NCI-H345 (cell line): ENCODE results near the gene USP35.

Source experiments
- DNase-seq: peaks from one replicate; lab custom pipeline; 2025; lab: John Stamatoyannopoulos, UW

Gene USP35, protein sequence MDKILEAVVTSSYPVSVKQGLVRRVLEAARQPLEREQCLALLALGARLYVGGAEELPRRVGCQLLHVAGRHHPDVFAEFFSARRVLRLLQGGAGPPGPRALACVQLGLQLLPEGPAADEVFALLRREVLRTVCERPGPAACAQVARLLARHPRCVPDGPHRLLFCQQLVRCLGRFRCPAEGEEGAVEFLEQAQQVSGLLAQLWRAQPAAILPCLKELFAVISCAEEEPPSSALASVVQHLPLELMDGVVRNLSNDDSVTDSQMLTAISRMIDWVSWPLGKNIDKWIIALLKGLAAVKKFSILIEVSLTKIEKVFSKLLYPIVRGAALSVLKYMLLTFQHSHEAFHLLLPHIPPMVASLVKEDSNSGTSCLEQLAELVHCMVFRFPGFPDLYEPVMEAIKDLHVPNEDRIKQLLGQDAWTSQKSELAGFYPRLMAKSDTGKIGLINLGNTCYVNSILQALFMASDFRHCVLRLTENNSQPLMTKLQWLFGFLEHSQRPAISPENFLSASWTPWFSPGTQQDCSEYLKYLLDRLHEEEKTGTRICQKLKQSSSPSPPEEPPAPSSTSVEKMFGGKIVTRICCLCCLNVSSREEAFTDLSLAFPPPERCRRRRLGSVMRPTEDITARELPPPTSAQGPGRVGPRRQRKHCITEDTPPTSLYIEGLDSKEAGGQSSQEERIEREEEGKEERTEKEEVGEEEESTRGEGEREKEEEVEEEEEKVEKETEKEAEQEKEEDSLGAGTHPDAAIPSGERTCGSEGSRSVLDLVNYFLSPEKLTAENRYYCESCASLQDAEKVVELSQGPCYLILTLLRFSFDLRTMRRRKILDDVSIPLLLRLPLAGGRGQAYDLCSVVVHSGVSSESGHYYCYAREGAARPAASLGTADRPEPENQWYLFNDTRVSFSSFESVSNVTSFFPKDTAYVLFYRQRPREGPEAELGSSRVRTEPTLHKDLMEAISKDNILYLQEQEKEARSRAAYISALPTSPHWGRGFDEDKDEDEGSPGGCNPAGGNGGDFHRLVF

DNA sequence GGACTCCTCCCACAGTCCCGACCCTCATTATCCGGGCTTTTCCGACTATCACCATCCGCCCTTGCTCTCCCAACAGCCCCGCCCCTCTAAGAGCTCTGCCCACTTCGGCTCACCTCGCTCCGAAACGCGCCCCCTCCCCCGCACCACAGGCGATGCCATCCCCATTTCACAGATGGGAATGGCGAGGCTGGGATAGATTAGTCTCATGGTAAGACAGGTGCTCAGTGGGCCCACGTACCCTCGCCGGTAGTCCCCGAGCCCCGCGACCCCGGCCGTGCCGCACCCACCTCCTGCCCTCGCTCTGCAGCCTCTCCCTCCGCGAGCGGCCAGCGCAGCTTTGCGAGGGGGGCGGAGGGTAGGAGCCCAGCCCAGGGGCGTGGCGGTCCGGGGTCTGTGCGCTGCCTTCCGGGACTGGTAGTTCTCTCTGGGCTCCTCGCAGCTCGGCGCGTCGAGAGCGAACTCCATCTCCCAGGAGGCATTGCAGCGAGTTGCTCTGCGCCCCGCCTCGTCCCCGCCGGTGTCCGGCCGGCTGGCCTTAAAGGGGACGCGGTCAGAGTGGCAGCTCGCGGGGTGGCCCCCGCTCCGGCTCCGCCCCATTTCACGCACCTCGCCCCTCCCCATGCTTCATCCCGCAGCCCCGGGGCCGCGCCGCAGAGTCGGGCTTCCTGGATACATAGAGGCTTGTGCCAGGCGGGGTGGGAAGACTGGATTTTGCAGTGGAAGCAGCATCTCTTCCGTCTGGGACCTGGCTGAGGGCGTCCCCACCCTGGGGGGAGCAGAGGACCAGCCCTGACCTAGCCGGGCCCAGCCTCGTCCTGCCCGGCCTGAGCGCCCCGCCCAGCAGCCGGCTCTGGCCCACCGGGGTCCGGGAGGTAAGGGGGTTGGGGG lies at the start of gene USP35, which contains the start of gene KCTD21:
Gene USP35, plus strand, starts transcription at position 634 of the 888 bp plus-strand sequence. CDS start 7,327 bp downstream, outside the sequence.
Gene KCTD21, minus strand, starts transcription at position 341 of the 888 bp plus-strand sequence. CDS start 14,072 bp downstream, outside the sequence.
- DNase-seq, result peak; percentile 98

DNA sequence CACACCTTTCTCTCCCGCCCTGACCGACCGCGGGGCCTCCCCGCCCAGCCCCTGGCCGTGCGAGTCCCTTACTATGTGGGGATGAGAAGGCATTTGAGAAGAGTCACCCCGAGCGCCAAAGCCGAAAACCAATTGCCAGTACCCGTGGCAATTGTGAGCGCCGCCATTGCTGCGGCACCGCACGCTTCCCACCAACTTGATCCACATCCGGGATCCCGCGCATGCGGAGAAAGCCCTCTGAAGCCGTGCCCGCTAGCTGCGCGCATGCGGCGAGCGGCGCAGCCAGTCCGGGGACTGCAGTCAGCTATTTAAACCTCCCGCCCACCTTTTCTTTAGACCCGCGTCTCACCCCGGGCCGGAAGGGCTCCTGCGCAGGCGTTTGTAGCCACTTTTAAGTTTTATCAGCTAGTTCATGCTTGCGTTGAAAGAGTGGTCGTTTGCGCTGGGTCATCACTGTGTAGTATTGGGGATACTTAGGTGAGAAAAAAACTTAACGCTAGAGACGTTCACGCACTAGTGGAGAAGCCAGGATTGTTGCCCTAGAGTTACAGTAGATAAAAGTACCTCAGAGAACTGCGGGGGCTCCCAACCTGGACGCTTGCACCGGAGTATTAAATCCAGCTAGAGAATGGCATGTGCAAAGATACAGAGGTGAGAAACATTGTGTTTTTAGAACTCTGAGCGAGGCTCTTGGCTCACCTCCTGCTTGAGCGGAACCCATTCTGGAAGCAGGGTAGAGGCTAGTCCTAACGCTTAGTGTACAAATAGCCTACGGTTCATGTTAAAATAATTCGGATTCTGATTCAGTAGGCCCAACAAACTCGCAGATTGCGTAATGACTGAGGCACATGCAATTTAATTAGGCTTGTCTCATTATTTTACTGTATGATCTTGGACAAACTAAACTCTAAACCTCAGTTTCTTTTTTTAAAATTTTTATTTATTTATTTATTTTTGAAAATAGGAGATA lies 49.0 kb upstream of the USP35 start, which contains the start of gene ALG8:
Gene ALG8, minus strand, starts transcription at position 205 of the 970 bp plus-strand sequence. Its CDS starts 38 bp downstream, at position 167.
- peak; percentile 97 for DNase-seq

DNA sequence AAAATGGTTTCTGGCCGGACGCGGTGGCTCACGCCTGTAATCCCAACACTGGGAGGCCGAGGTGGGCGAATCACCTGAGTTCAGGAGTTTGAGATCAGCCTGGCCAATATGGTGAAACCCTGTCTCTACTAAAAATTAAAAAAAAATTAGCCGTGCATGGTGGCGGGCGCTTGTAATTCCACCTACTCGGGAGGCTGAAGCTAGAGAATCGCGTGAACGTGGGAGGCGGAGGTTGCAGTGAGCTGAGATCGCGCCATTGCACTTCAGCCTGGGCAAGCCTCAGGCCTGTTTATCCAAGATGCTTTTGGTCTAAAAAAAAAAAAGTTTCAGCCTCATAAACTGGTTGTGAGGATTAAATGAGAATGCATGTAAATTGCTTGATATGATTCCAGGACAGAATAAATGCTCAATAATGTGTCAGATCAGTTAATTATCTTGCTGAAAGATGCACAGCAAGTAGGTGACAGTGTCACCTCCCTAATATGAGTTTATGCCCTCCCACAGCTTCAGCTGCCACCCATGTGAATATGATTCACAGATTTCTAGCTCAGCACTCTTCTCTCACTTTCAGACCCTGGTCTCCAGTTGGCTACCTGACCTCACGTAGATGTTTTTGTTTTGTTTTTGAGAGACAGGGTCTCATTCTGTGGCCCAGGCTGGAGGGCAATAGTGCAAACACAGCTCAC lies 48.2 kb upstream of the USP35 start:
- DNase-seq, result no peak

DNA sequence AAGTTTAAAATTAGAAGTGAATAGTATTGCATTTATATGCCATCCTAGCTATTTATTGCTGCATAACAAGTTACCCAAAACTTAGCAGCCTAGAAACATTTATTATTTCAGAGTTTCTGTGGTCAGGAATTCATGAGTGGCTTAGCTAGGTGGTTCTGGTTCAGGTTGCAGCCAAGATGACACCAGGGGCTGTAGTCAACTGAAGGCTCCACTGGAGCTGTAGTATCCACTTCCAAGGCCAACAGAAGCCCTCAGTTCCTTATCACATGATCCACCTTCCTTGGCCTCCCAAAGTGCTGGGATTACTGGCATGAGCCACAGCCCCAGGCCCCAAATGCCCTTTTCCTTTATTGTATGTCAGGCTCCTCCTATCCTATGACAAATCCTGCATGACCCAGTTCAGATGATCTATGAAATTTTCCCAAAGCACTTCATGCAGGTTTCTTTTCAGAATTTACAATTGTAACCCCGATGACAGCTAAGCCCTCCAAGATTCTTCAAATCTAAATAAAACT lies 43.2 kb upstream of the USP35 start:
- DNase-seq, result no peak

DNA sequence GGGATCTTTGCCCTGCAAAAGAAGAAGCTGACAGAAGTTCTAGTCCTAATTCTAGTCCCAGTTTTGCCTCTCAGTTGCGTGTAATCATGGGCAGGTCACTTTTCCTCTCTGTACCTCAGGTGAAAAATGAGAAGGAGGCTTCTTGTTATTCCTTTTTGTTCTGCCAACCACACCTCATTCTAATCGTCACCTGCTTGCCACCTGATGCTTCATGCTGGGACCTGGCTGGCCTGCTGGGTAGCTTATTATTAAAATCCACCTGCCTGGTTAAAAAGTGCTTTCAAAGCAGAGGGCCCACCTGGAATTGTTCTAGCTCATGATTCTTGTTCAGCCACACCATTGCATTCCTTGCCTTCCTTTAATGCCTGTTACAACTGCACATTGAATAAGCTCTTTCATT lies 40.9 kb upstream of the USP35 start:
- peak; percentile 95 for DNase-seq

DNA sequence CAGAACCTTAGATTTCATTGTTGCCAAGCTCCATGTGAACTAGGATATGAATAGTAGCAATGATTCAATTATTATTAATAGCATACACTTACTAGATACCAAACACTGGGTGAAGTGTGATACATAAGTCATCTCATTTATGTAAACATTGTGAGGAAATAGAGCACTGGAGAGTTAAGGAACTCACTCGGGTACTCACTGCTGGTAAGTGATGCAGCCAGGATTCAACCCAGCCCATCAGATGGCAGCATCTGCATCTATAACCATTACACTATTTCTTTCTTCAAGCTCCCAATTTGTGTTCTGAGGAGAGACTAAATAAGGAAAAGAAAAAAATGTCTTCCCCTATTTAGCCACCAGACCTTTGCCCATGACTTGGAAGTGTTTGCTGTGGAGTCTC lies 39.1 kb upstream of the USP35 start:
- no peak for DNase-seq

DNA sequence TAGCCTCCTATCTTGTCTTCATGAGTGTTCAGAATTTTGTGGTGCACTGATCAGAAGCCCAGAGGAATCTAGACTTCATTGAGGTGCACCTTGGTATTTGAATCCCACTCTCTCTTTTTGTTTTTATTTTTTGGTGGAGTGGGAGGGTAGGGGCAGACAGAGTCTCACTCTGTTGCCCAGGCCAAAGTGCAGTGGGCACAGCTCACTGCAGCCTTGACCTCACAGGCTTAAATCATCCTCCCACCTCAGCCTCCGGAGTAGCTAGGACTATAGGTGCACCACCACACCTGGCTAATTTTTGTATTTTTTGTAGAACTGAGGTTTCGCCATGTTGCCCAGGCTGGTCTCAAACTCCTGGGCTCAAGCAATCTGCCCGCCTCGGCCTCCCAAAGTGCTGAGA lies 38.4 kb upstream of the USP35 start:
- no peak for DNase-seq

DNA sequence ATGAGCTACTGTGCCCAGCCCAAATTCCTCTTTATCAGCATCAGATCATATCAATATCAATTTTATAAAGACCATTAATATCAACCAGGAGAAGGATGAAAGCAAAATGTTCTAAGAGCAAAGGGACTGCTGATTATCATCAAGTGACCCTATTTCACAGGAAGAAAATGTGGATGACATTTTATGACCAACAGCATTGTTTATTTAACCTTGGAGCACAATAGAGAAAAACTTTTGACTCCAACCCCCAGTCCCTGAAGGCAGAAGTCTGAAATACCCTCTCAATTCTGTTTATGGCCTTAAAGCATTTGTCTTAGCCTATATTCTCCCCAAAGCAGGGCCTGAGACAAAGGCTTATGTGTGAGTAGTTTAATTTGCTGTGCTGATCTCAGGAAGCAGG lies 38.0 kb upstream of the USP35 start:
- no peak for DNase-seq

DNA sequence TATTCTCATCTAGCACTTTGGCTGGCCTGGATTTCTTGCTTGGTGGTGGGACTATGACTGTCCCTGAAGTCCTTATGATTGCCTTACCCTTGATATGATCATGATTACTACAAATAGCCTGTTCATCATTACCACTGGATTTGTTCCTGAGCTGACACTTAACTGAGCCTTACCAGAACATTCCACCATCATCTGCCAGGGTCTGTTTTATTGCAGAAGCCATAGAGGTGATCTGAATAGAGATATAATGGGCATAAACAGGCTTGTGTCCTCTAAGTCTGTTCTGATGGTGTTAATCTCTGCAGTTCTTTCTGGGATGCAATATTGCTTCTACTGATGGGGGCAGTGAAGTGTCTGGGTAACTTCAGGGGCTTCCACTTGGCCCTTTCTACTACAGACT lies 36.9 kb upstream of the USP35 start:
- DNase-seq, result no peak

DNA sequence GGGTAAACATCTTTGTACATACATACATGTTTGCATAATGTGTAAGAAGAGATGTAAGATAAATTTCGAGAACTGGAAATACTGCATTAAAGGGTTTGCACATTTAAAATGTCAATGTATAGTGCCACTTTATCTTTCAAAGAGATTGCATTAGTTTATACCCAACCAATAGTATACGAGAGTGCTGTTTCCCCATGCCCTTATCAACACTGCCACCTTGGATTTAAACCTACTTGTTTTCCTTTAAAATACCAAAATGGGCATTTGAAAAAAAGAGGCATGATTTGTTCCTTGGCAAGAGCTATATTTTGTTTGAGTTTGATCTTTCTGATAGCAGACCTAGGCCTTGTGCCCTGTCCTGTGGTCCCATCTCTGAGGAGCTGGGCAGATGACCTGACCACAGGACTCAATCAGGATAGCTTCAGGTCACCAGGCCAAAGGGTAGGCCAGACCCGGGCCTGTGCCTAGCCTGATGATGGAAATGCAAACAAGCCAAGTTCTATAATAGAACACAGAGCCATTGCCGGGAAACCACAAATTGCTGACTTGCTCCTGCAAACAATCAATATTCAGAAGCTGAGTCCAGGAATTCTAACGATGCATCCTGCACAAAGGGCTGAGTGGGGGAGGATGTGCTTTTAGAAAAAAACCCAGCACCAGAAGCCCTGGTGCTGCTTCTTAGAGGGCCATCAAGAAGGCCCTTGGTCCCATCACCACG lies 32.4 kb upstream of the USP35 start:
- DNase-seq, result no peak

DNA sequence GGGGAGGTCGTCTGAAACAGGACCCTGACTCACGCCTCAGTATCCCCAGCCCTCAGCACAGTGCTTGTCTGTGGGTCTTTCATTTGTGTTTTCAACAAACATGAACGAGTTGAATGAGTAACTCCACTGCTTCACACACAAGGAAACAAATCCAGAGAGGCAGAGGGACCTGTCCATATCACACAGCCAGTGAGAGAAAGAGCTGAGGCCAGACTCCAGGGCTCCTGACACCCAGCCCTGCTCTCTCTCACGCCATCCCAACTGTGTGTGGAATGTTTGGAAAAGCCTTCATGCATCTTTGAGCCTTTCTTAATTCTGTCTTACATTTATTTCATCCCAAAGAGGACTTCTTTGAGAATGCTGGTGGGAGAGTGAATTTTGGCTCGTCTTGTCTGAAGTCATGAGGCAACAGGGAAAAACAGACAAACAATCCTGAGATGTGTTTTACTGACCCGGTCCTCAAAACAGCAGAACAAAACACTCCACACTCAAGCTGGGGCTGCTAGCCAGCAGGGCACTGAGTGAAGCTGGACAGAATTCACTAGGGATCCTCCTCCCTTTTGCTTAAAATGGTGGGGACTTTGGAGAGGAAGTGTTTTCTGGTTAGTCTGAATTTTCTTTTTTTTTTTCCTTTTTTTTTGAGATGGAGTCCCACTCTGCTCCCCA lies 29.6 kb upstream of the USP35 start:
- DNase-seq, result no peak

DNA sequence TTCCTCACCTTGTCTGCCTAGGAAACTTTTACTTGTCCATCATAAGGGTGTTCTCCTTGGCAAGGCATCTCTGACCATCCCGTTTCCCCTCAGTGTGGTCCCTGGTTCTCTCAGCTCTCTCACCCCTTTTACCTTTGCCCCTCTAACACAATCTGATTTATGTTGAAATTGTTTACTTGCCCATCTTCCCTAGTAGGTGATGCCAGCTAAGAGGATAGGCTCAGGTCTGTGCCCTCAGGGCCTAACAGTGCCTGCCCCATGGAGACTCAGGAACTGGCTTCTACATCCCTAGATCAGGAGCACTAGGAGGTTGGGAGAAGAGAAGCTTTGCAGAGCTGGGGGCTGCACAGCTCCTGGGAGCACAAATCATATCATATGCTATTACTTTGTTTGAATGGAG lies 28.2 kb upstream of the USP35 start:
- DNase-seq, result no peak

DNA sequence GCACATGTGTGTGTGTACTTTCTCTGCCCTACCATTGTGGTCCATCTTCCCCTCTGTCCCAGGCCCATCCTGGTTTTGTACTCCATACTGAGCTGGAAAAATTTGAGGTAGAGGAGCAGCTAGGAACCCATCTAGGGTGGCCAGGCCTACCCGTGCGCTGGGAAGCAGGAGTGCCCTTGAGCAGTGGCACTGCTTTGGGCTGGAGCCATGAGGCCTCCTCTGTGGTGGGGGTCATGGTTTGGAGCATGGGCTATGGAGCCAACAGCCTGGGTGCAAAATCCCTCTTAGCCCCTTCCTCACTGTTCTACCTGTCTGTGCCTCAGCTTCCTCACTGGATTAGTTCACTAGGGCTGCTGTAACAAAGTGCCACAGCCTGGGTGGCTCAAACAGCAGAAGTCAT lies 27.4 kb upstream of the USP35 start:
- no peak for DNase-seq

DNA sequence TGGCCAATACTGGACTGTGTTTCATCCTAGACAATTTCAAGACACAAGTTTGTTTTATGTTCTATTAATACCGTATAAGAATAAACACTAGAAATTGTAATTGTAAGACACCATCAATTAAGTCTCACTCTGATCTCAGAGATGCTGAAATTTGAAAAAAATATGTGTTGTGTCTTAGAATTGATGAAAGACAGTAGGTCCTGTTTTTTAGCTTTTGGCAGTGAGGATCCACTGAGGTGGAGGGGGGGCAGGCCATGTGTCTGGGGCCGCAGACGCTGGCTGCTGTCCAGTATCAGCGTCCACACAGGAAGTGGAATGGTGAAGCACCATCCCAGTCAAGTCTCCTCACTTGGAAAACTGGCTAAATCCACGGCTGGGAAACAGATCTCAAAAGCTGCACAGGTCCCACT lies 26.8 kb upstream of the USP35 start:
- no peak for DNase-seq

DNA sequence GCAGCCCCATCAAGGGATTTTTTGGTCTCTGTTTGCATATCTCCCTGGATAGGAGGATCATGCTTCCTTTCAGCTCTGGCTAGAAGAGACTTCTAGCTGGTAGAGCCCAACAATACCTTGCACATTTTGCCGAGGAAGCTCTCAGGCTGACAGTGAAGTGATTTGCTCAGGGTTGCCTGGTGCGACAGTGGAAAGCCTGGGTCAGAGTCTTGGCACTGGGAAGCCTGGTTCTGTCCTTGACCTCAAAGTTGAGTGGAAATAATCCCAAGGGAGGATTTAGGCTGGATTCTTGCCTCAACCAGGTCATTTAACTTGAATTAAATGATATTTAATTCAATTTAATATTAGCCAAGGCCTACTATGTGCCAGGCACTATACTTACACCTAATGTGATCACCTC lies 24.9 kb upstream of the USP35 start:
- no peak for DNase-seq

DNA sequence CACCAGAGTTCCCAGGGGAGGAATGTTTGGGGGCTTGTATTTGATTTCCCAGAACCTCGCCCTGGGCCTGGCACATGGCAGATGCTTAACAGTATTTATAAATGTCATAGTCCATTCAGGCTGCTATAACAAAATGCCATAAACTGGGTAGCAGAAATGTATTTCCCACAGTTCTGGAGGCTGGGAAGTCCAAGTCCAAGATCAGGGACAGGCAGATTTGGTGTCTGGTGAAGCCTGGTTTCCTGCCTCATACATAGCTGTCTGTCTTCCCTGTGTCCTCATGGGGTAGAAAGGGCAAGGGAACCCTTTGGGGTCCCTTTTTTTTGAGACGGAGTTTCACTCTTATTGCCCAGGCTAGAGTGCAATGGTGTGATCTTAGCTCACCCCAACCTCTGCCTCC lies 24.2 kb upstream of the USP35 start:
- DNase-seq, result no peak

DNA sequence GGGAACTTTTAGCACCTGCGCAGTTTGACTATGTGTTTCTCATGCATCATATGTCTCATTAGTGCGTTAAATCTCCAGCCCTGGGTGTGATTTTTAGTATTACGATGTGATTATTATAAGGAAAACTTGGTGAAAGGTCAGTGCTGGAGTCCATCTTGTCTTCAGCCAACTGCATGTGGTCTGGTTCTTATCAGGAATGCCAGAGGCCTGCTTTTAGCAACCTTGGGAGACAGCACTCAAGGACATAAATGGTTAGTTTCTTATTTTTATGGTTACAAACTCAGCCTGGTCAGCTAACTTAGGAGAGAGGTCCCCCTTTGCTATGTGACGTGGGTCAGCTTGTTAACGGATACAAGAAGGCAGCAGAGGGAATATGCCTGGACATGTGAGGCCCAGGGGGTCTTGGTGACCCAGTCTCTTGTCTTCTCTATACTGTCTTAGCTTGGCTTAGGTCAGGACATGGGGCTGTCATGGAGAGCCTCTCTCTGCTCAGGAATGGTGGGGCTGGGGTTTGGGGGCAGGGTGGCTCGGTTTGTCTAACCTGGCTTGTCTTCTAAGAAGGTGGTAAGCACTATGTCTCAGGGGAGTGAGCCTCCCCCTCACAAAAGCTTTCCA lies 21.8 kb upstream of the USP35 start:
- DNase-seq, result no peak
